HEK293 (cell line): ENCODE results near the gene DYNLL2.

Source experiments
- CTCF ChIA-PET: fragments of 350-600 bp; formaldehyde crosslinking; extraction: SDS; loops from one replicate; lab custom pipeline; 2021; ENCODE audit warnings: antibody characterized with exemption; lab: Yijun Ruan, JAX
- POLR2A ChIA-PET: fragments of 300-600 bp; formaldehyde crosslinking; extraction: SDS; loops from one replicate; lab custom pipeline; 2020; ENCODE audit warnings: antibody characterized with exemption, inconsistent platforms; lab: Yijun Ruan, JAX
- H3K27ac ChIP-seq: fragments of 200-500 bp; sonication (Bioruptor generic); 2 replicates; pipeline ENCODE4 v1.5.1; 2014; ENCODE audit warnings: low read depth, low read length, control low read depth, inconsistent platforms; ENCODE audit errors: extremely low read depth
- H3K36me3 ChIP-seq, 2 experiments: fragments of 200-500 bp in 1 of 2; sonication (Bioruptor generic) in 1 of 2; 1 replicate in 1 of 2; 2 replicates in 1 of 2; pipeline ENCODE4 v1.5.1; 2014 to 2017; ENCODE audit warnings: inconsistent platforms in 2 of 2, low read length in 2 of 2; ENCODE audit not compliant: control insufficient read depth in 2 of 2, insufficient read depth in 1 of 2
- H3K4me1 ChIP-seq: fragments of 200-500 bp; sonication (Bioruptor generic); 2 replicates; pipeline ENCODE4 v1.5.1; 2014; ENCODE audit warnings: mild to moderate bottlenecking, low read length, inconsistent platforms; ENCODE audit not compliant: control insufficient read depth, insufficient read depth
- H3K4me3 ChIP-seq: 2 replicates; pipeline ENCODE4 v1.5.1; 2011; ENCODE audit warnings: low read depth, mild to moderate bottlenecking, control low read depth, low read length, moderate library complexity
- H3K9me3 ChIP-seq: fragments of 200-500 bp; sonication (Bioruptor generic); 2 replicates; pipeline ENCODE4 v1.5.1; 2014; ENCODE audit warnings: low read depth, low read length, inconsistent platforms; ENCODE audit not compliant: control insufficient read depth, insufficient read depth
- BCL11B ChIP-seq: fragments of 450-650 bp; formaldehyde crosslinking; IDR thresholded peaks from 2 replicates; pipeline ENCODE4 v1.5.1; 2016; ENCODE audit warnings: low read depth, missing biosample characterization, missing genetic modification characterization
- BCL6B ChIP-seq: fragments of 450-650 bp; formaldehyde crosslinking; IDR thresholded peaks from 2 replicates; pipeline ENCODE4 v1.5.1; 2017; ENCODE audit warnings: missing biosample characterization, missing genetic modification characterization
- ELK4 ChIP-seq: IDR thresholded peaks from 2 replicates; pipeline ENCODE4 v1.6.1; 2011; ENCODE audit warnings: mild to moderate bottlenecking, low read depth, low read length, borderline replicate concordance
- KLF10 ChIP-seq: fragments of 450-650 bp; IDR thresholded peaks from 2 replicates; pipeline ENCODE4 v1.5.1; 2018; ENCODE audit warnings: missing biosample characterization, mild to moderate bottlenecking, missing genetic modification characterization
- MEIS1 ChIP-seq: sonication (generic); formaldehyde crosslinking; IDR thresholded peaks from 2 replicates; pipeline ENCODE4 v1.8.1; 2022; ENCODE audit warnings: missing genetic modification reagents, mild to moderate bottlenecking, borderline replicate concordance
- MZF1 ChIP-seq: fragments of 450-650 bp; formaldehyde crosslinking; IDR thresholded peaks from 2 replicates; pipeline ENCODE4 v1.5.1; 2017; ENCODE audit warnings: missing biosample characterization, missing genetic modification characterization, borderline replicate concordance
- RBAK ChIP-seq: fragments of 450-650 bp; formaldehyde crosslinking; IDR thresholded peaks from 2 replicates; pipeline ENCODE4 v1.5.1; 2016; ENCODE audit warnings: missing biosample characterization, missing genetic modification characterization
- SCRT1 ChIP-seq: fragments of 450-650 bp; formaldehyde crosslinking; IDR thresholded peaks from 2 replicates; pipeline ENCODE4 v1.5.1; 2016; ENCODE audit warnings: missing biosample characterization, missing genetic modification characterization, borderline replicate concordance
- ZFP41 ChIP-seq: fragments of 450-650 bp; formaldehyde crosslinking; IDR thresholded peaks from 2 replicates; pipeline ENCODE4 v1.5.1; 2016; ENCODE audit warnings: missing biosample characterization, missing genetic modification characterization, borderline replicate concordance
- ZNF121 ChIP-seq: fragments of 450-650 bp; formaldehyde crosslinking; IDR thresholded peaks from 2 replicates; pipeline ENCODE4 v1.5.1; 2016; ENCODE audit warnings: missing biosample characterization, missing genetic modification characterization
- ZNF138 ChIP-seq: fragments of 450-650 bp; formaldehyde crosslinking; IDR thresholded peaks from 2 replicates; pipeline ENCODE4 v1.5.1; 2016; ENCODE audit warnings: missing biosample characterization, missing genetic modification characterization, borderline replicate concordance
- ZNF274 ChIP-seq, 2 experiments: fragments of 200-500 bp in 1 of 2; fragments of 450-650 bp in 1 of 2; sonication (Bioruptor generic) in 1 of 2; formaldehyde crosslinking in 1 of 2; IDR thresholded peaks; 2 replicates each; pipeline versions ENCODE4 v1.5.1 to v1.6.1; 2014 to 2016; ENCODE audit warnings: borderline replicate concordance in 1 of 2, inconsistent platforms in 1 of 2, low read length in 1 of 2, missing biosample characterization in 1 of 2, missing genetic modification characterization in 1 of 2
- ZNF292 ChIP-seq: fragments of 450-650 bp; formaldehyde crosslinking; IDR thresholded peaks from 2 replicates; pipeline ENCODE4 v1.5.1; 2016; ENCODE audit warnings: low read depth, missing biosample characterization, missing genetic modification characterization, borderline replicate concordance
- ZNF394 ChIP-seq: fragments of 450-650 bp; formaldehyde crosslinking; IDR thresholded peaks from 2 replicates; pipeline ENCODE4 v1.5.1; 2016; ENCODE audit warnings: missing biosample characterization, missing genetic modification characterization, mild to moderate bottlenecking, moderate library complexity, borderline replicate concordance
- ZNF48 ChIP-seq: fragments of 450-650 bp; formaldehyde crosslinking; IDR thresholded peaks from 2 replicates; pipeline ENCODE4 v1.5.1; 2016; ENCODE audit warnings: missing biosample characterization, missing genetic modification characterization
- ZNF530 ChIP-seq: fragments of 450-650 bp; formaldehyde crosslinking; IDR thresholded peaks from 2 replicates; pipeline ENCODE4 v1.5.1; 2016; ENCODE audit warnings: low read depth, missing biosample characterization, missing genetic modification characterization
- ZNF571 ChIP-seq: fragments of 450-650 bp; formaldehyde crosslinking; IDR thresholded peaks from 2 replicates; pipeline ENCODE4 v1.5.0; 2017; ENCODE audit warnings: missing biosample characterization, missing genetic modification characterization
- ZNF621 ChIP-seq: fragments of 450-650 bp; formaldehyde crosslinking; IDR thresholded peaks from 2 replicates; pipeline ENCODE4 v1.5.1; 2017; ENCODE audit warnings: missing biosample characterization, missing genetic modification characterization
- ZNF626 ChIP-seq: fragments of 450-650 bp; sonication (Bioruptor Pico); formaldehyde crosslinking; IDR thresholded peaks from 2 replicates; pipeline ENCODE4 v1.5.1; 2018; ENCODE audit warnings: missing biosample characterization, missing genetic modification characterization, inconsistent platforms
- ZNF670 ChIP-seq: fragments of 450-650 bp; formaldehyde crosslinking; IDR thresholded peaks from 2 replicates; pipeline ENCODE4 v1.5.1; 2016; ENCODE audit warnings: missing biosample characterization, missing genetic modification characterization, low read depth
- ZNF677 ChIP-seq: fragments of 450-650 bp; IDR thresholded peaks from 2 replicates; pipeline ENCODE4 v1.5.0; 2018; ENCODE audit warnings: missing biosample characterization, mild to moderate bottlenecking, missing genetic modification characterization, moderate library complexity
- ZNF707 ChIP-seq: fragments of 450-650 bp; formaldehyde crosslinking; IDR thresholded peaks from 2 replicates; pipeline ENCODE4 v1.5.1; 2016; ENCODE audit warnings: missing biosample characterization, missing genetic modification characterization
- ZNF777 ChIP-seq: fragments of 450-650 bp; formaldehyde crosslinking; IDR thresholded peaks from 2 replicates; pipeline ENCODE4 v1.5.1; 2017; ENCODE audit warnings: missing biosample characterization, missing genetic modification characterization, borderline replicate concordance
- ZNF785 ChIP-seq: fragments of 450-650 bp; formaldehyde crosslinking; IDR thresholded peaks from 2 replicates; pipeline ENCODE4 v1.5.1; 2016; ENCODE audit warnings: missing biosample characterization, missing genetic modification characterization
- ZXDB ChIP-seq: fragments of 450-650 bp; formaldehyde crosslinking; IDR thresholded peaks from 2 replicates; pipeline ENCODE4 v1.5.1; 2016; ENCODE audit warnings: missing biosample characterization, missing genetic modification characterization
- TF ChIP-seq, protein P1 (sequence below): fragments of 450-650 bp; formaldehyde crosslinking; IDR thresholded peaks from 2 replicates; pipeline ENCODE4 v1.5.1; 2016; ENCODE audit warnings: missing biosample characterization, missing genetic modification characterization
- TF ChIP-seq, protein P2 (sequence below): fragments of 450-650 bp; formaldehyde crosslinking; IDR thresholded peaks from 2 replicates; pipeline ENCODE4 v1.5.1; 2016; ENCODE audit warnings: missing biosample characterization, missing genetic modification characterization
- TF ChIP-seq, protein P3 (sequence below): fragments of 450-650 bp; formaldehyde crosslinking; optimal IDR thresholded peaks from 2 replicates; pipeline ENCODE3; 2016; ENCODE audit warnings: missing biosample characterization, mild to moderate bottlenecking, missing genetic modification characterization

Gene DYNLL2

GRCh38 chr17:58049533-58049932 is 33.7 kb upstream of the DYNLL2 start:
- Histone ChIP-seq H3K27ac (no peak overlapping the region), H3K4me1 (no peaks in the 10 kb centered on the region), H3K9me3 (no peaks in the 10 kb centered on the region), H3K4me3 (no peak overlapping the region), H3K36me3 (no peaks in the 10 kb centered on the region)
- POLR2A ChIA-PET: interaction anchor here (1.5 kb wide), 1 partner anchor 12 kb away, joined by 3 read pairs; no protein-coding TSS in a partner anchor
- TF ChIP-seq KLF10 (tag by site-specific recombination): no peak
- no peak for TF ChIP-seq ELK4
- no peak for TF ChIP-seq ZNF292 (tag by site-specific recombination)
- TF ChIP-seq ZFP41: no peak
- no peak for TF ChIP-seq ZNF626 (tag by site-specific recombination)
- TF ChIP-seq, protein P1, sequence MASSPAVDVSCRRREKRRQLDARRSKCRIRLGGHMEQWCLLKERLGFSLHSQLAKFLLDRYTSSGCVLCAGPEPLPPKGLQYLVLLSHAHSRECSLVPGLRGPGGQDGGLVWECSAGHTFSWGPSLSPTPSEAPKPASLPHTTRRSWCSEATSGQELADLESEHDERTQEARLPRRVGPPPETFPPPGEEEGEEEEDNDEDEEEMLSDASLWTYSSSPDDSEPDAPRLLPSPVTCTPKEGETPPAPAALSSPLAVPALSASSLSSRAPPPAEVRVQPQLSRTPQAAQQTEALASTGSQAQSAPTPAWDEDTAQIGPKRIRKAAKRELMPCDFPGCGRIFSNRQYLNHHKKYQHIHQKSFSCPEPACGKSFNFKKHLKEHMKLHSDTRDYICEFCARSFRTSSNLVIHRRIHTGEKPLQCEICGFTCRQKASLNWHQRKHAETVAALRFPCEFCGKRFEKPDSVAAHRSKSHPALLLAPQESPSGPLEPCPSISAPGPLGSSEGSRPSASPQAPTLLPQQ (tag by site-specific recombination): no peak
- no peak for TF ChIP-seq ZNF138
- no peak for TF ChIP-seq ZNF394 (tag by site-specific recombination)
- no peak for TF ChIP-seq BCL11B (tag by site-specific recombination)
- no peak for TF ChIP-seq ZNF670 (tag by site-specific recombination)
- TF ChIP-seq BCL6B (tag by site-specific recombination): no peak
- no peak for TF ChIP-seq ZNF785 (tag by site-specific recombination)
- no peak for TF ChIP-seq ZNF530 (tag by site-specific recombination)
- TF ChIP-seq ZNF777 (tag by site-specific recombination): no peak
- TF ChIP-seq, protein P2, sequence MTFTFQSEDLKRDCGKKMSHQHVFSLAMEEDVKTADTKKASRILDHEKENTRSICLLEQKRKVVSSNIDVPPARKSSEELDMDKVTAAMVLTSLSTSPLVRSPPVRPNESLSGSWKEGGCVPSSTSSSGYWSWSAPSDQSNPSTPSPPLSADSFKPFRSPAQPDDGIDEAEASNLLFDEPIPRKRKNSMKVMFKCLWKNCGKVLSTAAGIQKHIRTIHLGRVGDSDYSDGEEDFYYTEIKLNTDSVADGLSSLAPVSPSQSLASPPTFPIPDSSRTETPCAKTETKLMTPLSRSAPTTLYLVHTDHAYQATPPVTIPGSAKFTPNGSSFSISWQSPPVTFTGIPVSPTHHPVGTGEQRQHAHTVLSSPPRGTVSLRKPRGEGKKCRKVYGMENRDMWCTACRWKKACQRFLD (tag by site-specific recombination): no peak
- no peak for TF ChIP-seq ZNF621 (tag by site-specific recombination)
- CTCF ChIA-PET: interaction anchor here (0.7 kb wide), 1 partner anchor 174 kb away, joined by 3 read pairs; no protein-coding TSS in a partner anchor

DNA sequence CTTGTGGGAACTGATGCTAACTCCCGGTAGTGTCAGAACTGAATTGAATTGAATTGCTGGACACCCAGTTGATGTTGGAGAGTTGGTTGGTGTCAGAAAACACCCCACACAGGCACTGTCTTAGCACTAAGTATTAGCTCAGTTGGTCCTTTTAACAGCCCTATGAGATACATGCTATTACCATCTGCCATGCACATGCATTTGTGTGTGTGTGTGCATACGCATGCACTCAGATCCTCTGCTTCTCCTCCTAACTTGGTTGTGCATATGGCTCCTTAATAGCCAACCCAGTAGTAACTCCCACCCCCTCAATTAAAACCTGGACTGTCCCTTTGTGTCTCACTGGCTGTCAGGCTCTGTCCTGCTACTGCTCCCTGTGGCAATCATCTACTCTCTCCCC is 32.3 kb upstream of the DYNLL2 start:
- Histone ChIP-seq H3K36me3 (no peaks in the 10 kb centered on the region), H3K9me3 (no peaks in the 10 kb centered on the region)
- TF ChIP-seq ZNF707 (tag by site-specific recombination) (no peak), MEIS1 (CRISPR knock-in tag) (no peak), ZNF274 (IDR thresholded peaks at IDR 0.05; ENCODE audit: low read length) (no peak), ZNF274 (tag by site-specific recombination; IDR thresholded peaks at IDR 0.05; ENCODE audit: borderline replicate concordance) (no peak), ZNF121 (tag by site-specific recombination) (no peak), ZNF571 (tag by site-specific recombination) (no peak), ZNF48 (tag by site-specific recombination) (no peak), SCRT1 (tag by site-specific recombination) (no peak), ZXDB (tag by site-specific recombination) (no peak), RBAK (tag by site-specific recombination) (no peak), ZNF677 (no peak), MZF1 (no peak)
- TF ChIP-seq, protein P3, sequence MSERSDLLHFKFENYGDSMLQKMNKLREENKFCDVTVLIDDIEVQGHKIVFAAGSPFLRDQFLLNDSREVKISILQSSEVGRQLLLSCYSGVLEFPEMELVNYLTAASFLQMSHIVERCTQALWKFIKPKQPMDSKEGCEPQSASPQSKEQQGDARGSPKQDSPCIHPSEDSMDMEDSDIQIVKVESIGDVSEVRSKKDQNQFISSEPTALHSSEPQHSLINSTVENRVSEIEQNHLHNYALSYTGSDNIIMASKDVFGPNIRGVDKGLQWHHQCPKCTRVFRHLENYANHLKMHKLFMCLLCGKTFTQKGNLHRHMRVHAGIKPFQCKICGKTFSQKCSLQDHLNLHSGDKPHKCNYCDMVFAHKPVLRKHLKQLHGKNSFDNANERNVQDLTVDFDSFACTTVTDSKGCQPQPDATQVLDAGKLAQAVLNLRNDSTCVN (tag by site-specific recombination): no peak
- TF ChIP-seq, all 188 proteins: peak for 0
- ChIA-PET CTCF (interaction anchor here (0.8 to 1.0 kb wide), 2 partner anchors 49 to 267 kb away, joined by 3 to 6 read pairs; no protein-coding TSS in a partner anchor), POLR2A (no interaction called here)
- H3K4me1 ChIP-seq: no peaks in the 10 kb centered on the region
- H3K27ac ChIP-seq: no peak overlapping the region
- H3K4me3 ChIP-seq: no peak overlapping the region
